DOHH2 (cell line): ENCODE results near the gene GRIK2.

Experiments used
- H3F3A ChIP-seq: fragments of 200-600 bp; sonication (generic), shearing (Covaris generic); 2 replicates; pipeline ENCODE4 v1.6.0; 2016; ENCODE audit warnings: antibody characterized with exemption, mild to moderate bottlenecking; ENCODE audit not compliant: control insufficient read depth, insufficient read depth
- H3K27ac ChIP-seq: fragments of 200-600 bp; sonication (generic); 2 replicates; pipeline ENCODE4 v1.5.1; 2014; ENCODE audit warnings: low read depth, mild to moderate bottlenecking, low read length, moderate library complexity
- H3K27me3 ChIP-seq: fragments of 200-600 bp; sonication (generic); 2 replicates; pipeline ENCODE4 v1.6.1; 2014; ENCODE audit warnings: mild to moderate bottlenecking, low read length, mixed read lengths; ENCODE audit not compliant: control insufficient read depth
- H3K36me3 ChIP-seq: fragments of 200-600 bp; sonication (generic); 2 replicates; pipeline ENCODE4 v1.6.1; 2014; ENCODE audit warnings: mild to moderate bottlenecking, low read length, moderate library complexity, mixed read lengths; ENCODE audit not compliant: control insufficient read depth
- H3K4me1 ChIP-seq: fragments of 200-600 bp; sonication (generic); 2 replicates; pipeline ENCODE4 v1.6.1; 2014; ENCODE audit warnings: mild to moderate bottlenecking, low read length, mixed read lengths; ENCODE audit not compliant: control insufficient read depth
- H3K4me2 ChIP-seq: fragments of 200-600 bp; sonication (generic); 2 replicates; pipeline ENCODE4 v1.6.0; 2014; ENCODE audit warnings: mild to moderate bottlenecking, low read length, moderate library complexity
- H3K4me3 ChIP-seq: fragments of 200-600 bp; sonication (generic); 2 replicates; pipeline ENCODE4 v1.5.1; 2014; ENCODE audit warnings: mild to moderate bottlenecking, low read length, mixed read lengths
- H3K79me2 ChIP-seq: fragments of 200-600 bp; sonication (generic); 2 replicates; pipeline ENCODE4 v1.6.1; 2014; ENCODE audit warnings: mild to moderate bottlenecking, low read length, mixed read lengths; ENCODE audit not compliant: control insufficient read depth
- H3K9me2 ChIP-seq: fragments of 200-600 bp; sonication (generic); replicated peaks from 2 replicates; pipeline ENCODE4 v1.6.1; 2014; ENCODE audit warnings: mild to moderate bottlenecking, low read length, mixed read lengths; ENCODE audit not compliant: control insufficient read depth
- H3K9me3 ChIP-seq: fragments of 200-600 bp; sonication (generic); 2 replicates; pipeline ENCODE4 v1.6.1; 2014; ENCODE audit warnings: antibody characterized with exemption, low read length, mixed read lengths; ENCODE audit not compliant: control insufficient read depth, insufficient read depth
- H4K20me1 ChIP-seq: fragments of 200-600 bp; sonication (generic); 2 replicates; pipeline ENCODE4 v1.6.0; 2014; ENCODE audit warnings: low read depth, mild to moderate bottlenecking, antibody characterized with exemption, low read length, moderate library complexity; ENCODE audit not compliant: control insufficient read depth, insufficient read depth
- EZH2phosphoT487 ChIP-seq: fragments of 200-600 bp; sonication (generic); IDR thresholded peaks from 2 replicates; pipeline ENCODE4 v1.6.1; 2017; ENCODE audit warnings: borderline replicate concordance, mild to moderate bottlenecking, antibody characterized with exemption, low read length, moderate library complexity, mixed read lengths
- TF ChIP-seq, protein P1 (sequence below): fragments of 200-600 bp; sonication (generic); IDR thresholded peaks from one replicate; pipeline ENCODE4 v1.5.1; 2014; ENCODE audit warnings: antibody characterized with exemption, mild to moderate bottlenecking, low read depth, low read length; ENCODE audit not compliant: poor library complexity, severe bottlenecking

GRIK2 gene

DNA sequence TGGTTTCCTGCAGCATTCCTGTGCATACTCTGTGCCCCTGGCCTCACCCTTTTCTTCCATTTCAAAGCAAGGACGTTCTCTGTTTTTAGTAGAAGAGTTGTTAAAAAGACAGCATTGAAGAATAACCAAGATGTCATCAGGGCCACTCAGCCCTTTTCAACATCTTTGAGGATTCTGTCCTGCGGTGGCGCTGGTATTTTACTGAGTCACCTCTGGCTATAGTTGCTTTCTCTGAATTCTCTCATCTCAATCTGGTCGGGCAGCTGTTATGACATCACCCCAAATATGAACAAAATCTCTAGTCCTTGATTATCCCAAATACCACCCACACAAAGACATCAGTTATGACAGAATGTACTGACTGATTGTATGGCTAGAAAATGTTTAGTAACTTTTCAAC, 204.2 kb downstream of the GRIK2 start:
- Histone ChIP-seq H3K36me3 (no peaks in the 10 kb centered on the region), H3K4me1 (no peaks in the 10 kb centered on the region), H4K20me1 (no peaks in the 10 kb centered on the region), H3K9me2 (no peaks in the 10 kb centered on the region), H3K4me2 (no peak overlapping the region), H3F3A (no peaks in the 10 kb centered on the region), H3K27ac (no peak overlapping the region), H3K9me3 (no peaks in the 10 kb centered on the region), H3K4me3 (no peak overlapping the region), H3K79me2 (no peaks in the 10 kb centered on the region), H3K27me3 (no peaks in the 10 kb centered on the region)
- TF ChIP-seq, protein P1, sequence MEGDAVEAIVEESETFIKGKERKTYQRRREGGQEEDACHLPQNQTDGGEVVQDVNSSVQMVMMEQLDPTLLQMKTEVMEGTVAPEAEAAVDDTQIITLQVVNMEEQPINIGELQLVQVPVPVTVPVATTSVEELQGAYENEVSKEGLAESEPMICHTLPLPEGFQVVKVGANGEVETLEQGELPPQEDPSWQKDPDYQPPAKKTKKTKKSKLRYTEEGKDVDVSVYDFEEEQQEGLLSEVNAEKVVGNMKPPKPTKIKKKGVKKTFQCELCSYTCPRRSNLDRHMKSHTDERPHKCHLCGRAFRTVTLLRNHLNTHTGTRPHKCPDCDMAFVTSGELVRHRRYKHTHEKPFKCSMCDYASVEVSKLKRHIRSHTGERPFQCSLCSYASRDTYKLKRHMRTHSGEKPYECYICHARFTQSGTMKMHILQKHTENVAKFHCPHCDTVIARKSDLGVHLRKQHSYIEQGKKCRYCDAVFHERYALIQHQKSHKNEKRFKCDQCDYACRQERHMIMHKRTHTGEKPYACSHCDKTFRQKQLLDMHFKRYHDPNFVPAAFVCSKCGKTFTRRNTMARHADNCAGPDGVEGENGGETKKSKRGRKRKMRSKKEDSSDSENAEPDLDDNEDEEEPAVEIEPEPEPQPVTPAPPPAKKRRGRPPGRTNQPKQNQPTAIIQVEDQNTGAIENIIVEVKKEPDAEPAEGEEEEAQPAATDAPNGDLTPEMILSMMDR: no peak

DNA sequence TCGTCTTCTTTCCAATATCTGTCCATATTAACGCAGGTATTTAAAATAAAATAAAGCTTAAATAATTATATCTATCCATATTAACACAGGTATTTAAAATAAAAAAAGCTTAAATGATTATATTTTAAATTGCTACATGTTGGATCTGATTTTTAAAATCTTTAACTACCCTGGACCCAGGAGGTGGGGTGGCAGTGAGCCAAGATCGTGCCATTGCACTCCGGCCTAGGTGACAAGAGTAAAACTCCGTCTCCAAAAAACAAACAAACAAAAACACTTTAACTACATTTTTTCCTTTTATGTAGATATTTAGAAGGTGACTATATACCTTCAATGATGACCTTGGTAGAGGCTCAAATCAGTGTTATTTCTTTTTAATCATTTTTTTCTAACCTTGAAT, 211.9 kb downstream of the GRIK2 start:
- Histone ChIP-seq H3K4me1 (no peaks in the 10 kb centered on the region), H3K4me2 (no peak overlapping the region), H3K79me2 (no peaks in the 10 kb centered on the region), H3F3A (no peaks in the 10 kb centered on the region), H4K20me1 (no peaks in the 10 kb centered on the region), H3K27ac (no peak overlapping the region), H3K36me3 (no peaks in the 10 kb centered on the region), H3K27me3 (no peaks in the 10 kb centered on the region), H3K9me3 (no peaks in the 10 kb centered on the region), H3K4me3 (no peak overlapping the region), H3K9me2 (no peaks in the 10 kb centered on the region)
- no peak for TF ChIP-seq EZH2phosphoT487
- TF ChIP-seq, protein P1: no peak

DNA sequence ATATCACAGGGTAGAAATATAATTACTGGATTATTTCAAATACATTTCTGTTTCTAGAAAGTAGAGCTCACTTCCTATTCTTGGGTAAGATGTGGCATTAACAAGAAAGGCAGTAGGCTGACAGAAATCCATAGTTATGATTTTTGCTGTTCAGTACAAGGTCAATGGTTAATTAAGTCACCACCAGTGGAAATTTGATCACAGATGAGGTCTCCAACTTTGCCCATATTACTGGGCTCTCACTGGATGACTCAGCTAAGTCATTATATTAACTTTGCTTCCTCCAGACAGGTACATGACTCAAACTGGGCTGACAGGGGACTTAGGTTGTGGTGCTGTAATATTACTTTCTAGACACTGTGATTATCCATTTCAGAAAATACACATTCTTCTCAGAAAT, 212.4 kb downstream of the GRIK2 start:
- Histone ChIP-seq H3K9me2 (no peaks in the 10 kb centered on the region), H3K4me3 (no peak overlapping the region), H3K79me2 (no peaks in the 10 kb centered on the region), H3K9me3 (no peaks in the 10 kb centered on the region), H3F3A (no peaks in the 10 kb centered on the region), H3K27ac (no peak overlapping the region), H3K36me3 (no peaks in the 10 kb centered on the region), H4K20me1 (no peaks in the 10 kb centered on the region), H3K4me2 (no peak overlapping the region), H3K27me3 (no peaks in the 10 kb centered on the region), H3K4me1 (no peaks in the 10 kb centered on the region)
- TF ChIP-seq, protein P1: no peak
- TF ChIP-seq EZH2phosphoT487: no peak

DNA sequence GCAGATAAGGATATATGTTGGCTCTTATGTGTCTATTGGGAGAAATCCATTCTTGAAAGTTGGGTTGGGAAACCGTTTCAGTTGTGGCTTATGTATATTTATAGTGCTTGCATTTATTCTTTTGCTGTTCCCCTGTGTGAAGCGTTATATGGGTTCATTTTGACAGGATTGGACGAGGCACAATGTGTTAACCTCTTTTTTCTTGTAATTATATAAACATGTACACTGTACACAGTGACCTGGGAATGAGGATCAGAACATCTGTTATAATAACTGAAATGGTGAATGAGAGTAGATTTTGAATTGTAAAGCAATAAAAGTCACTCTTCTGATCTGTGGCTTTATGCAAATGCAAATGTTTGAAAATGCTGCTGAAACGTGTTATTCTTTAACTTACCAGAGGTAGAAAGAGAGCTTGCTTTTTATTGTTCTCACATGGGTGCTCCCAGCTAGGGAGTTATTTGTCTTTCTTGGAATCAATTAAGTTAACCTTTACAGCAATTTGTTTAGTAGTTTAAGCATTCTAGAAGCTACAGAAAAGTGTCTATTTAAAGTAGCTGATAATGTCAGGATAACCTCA, 213.7 kb downstream of the GRIK2 start:
- Histone ChIP-seq H3K36me3 (no peaks in the 10 kb centered on the region), H3K4me3 (no peak overlapping the region), H3K4me2 (no peak overlapping the region), H3K27me3 (no peaks in the 10 kb centered on the region), H3K9me3 (no peaks in the 10 kb centered on the region), H4K20me1 (no peaks in the 10 kb centered on the region), H3K79me2 (no peaks in the 10 kb centered on the region), H3K9me2 (no peaks in the 10 kb centered on the region), H3K27ac (no peak overlapping the region), H3F3A (no peaks in the 10 kb centered on the region), H3K4me1 (no peaks in the 10 kb centered on the region)
- TF ChIP-seq, protein P1: no peak
- TF ChIP-seq EZH2phosphoT487: no peak
